SJCRH30 (cell line): ENCODE data around the gene SLC35A1. TPM values are rescaled to one million over a fixed set of nuclear protein-coding genes. Genes with fewer than 3 reads are reported as not detected.
"Not testable (repeated sequence)": the region's sequence is repeated elsewhere in the genome, so short reads cannot be mapped to it uniquely, and the experiment has no call there.

ENCODE experiments used
- DNase-seq, 2 experiments: peaks; one replicate each; pipeline ENCODE4 v3.0.0-alpha.2; 2015 to 2020
- H3K27ac ChIP-seq: fragments of 250-450 bp; sonication (Bioruptor Pico); 2 replicates; pipeline ENCODE4 v1.5.1; 2020; ENCODE audit warnings: mild to moderate bottlenecking, moderate library complexity
- H3K27me3 ChIP-seq: fragments of 250-450 bp; sonication (Bioruptor Pico); 2 replicates; pipeline ENCODE4 v1.5.1; 2020; ENCODE audit warnings: mild to moderate bottlenecking, moderate library complexity
- H3K36me3 ChIP-seq: fragments of 250-450 bp; sonication (Bioruptor Pico); 2 replicates; pipeline ENCODE4 v1.5.1; 2020; ENCODE audit warnings: mild to moderate bottlenecking, moderate library complexity
- H3K4me1 ChIP-seq: fragments of 250-450 bp; sonication (Bioruptor Pico); 2 replicates; pipeline ENCODE4 v1.5.1; 2020; ENCODE audit warnings: mild to moderate bottlenecking, moderate library complexity
- H3K4me3 ChIP-seq: fragments of 250-450 bp; sonication (Bioruptor Pico); 2 replicates; pipeline ENCODE4 v1.5.1; 2020; ENCODE audit warnings: mild to moderate bottlenecking, moderate library complexity
- H3K9me3 ChIP-seq: fragments of 250-450 bp; sonication (Bioruptor Pico); replicated peaks from 2 replicates; pipeline ENCODE4 v1.5.1; 2020; ENCODE audit warnings: mild to moderate bottlenecking, moderate library complexity
- total RNA-seq: library from RNA; depleted of rRNA; stranded (reverse); fragments of >200 nt; shearing (Covaris generic); gene quantifications from 2 replicates; pipeline ENCODE4 v1.2.3, GENCODE V29; 2014; rRNA removed

Gene SLC35A1
- total RNA-seq, result 16.5 and 18.4 TPM in 2 replicates

DNA sequence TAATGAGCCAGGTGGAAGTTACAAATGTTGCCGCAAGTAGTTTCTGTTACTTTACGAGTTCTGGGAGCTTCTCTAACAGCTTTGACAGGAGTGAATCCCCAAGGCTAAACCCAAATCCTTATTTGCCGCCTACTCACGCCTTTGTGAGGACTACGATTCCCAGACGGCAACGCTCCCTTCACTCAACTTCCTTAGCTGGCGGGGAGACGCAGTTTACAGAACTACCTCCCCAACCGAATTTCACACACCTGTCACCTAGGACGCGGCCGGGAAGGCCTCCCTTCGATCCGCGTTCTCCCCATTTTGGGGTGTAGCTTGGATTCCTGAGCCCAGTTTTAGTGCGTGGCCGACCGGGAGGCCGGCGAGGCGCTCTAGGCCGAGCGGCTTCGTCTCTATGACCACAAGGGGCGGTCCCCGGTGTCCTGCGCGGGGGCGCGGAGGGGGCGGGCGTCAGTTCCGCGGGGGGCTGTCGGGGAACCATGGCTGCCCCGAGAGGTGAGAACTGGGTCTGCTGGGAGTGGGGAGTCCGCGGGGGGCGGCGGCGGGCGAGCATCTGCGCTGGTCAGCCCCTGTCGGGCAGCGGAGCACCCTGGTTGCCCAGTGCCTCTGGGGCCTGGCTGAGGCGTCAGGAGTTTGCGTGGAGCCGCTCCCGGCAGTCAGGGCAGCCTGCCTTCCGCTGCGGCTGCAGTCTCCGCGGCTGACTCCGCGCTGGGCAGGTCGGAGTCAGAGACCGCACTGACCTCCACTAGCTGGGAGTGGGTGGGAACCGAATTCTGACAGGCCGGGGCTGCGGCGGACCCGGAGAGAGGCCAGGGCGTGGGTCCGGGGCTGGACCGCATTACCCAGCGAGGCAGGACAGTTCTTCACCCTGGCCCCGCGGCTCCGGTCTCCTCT lies at the start of gene SLC35A1:
Gene SLC35A1 (plus strand): TSS at position 450 of the 894 bp plus-strand sequence. CDS start 30 bp downstream, at position 480.
- H3K4me3 ChIP-seq, result peak within 1 kb of the TSS; percentile 93
- DNase-seq, result peak; percentile 81 to 85
- H3K36me3 ChIP-seq, result no peaks in the 10 kb centered on the region
- H3K27me3 ChIP-seq, result no peaks in the 10 kb centered on the region
- peaks cover 5% of the 10 kb centered on the region; the same call in 1 of the 2 replicates for H3K4me1 ChIP-seq
- H3K27ac ChIP-seq, result peak within 1 kb of the TSS; percentile 77
- H3K9me3 ChIP-seq, result no peaks in the 10 kb centered on the region

- Histone ChIP-seq H3K36me3 (no peaks in the 10 kb centered on the region), H3K27ac (no peak overlapping the region), H3K4me3 (no peak overlapping the region), H3K27me3 (no peaks in the 10 kb centered on the region), H3K9me3 (no peaks in the 10 kb centered on the region), H3K4me1 (no peaks in the 10 kb centered on the region)
- DNase-seq, result no peak
Observed at GRCh38 chr6:87426789-87427188, 46.0 kb upstream of the SLC35A1 start.

DNA sequence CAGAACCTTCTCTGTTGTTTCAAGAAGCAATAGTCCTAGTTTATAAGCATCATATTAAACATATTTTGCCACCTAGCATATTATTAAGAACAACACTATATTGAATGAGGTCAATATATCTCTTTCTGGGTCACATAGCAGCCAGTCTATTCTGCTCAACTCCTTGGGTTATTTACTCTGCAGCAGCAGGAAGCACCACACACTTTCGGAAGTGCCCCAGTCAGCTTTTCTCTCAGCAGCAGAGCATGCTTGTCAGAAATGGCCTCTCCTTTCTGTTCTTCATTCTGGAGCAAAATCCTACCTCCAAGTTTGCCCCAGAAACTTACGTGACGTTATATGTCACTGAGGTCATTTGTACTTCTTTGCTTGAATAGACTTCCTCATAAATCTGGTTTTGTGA lies 42.3 kb upstream of the SLC35A1 start:
- H3K36me3 ChIP-seq, result no peaks in the 10 kb centered on the region
- no peak overlapping the region for H3K27ac ChIP-seq
- 0 out of 2 replicates have a peak, but pooled peaks cover 4% of the 10 kb centered on the region for H3K27me3 ChIP-seq
- no peaks in the 10 kb centered on the region for H3K4me1 ChIP-seq
- DNase-seq, result no peak
- H3K9me3 ChIP-seq, result no peaks in the 10 kb centered on the region
- H3K4me3 ChIP-seq, result no peak overlapping the region

GRCh38 chr6:87431263-87431662 lies 41.5 kb upstream of the SLC35A1 start:
- Histone ChIP-seq H3K4me3 (no peak overlapping the region), H3K27ac (no peak overlapping the region), H3K36me3 (no peaks in the 10 kb centered on the region), H3K9me3 (no peaks in the 10 kb centered on the region), H3K27me3 (0 out of 2 replicates have a peak, but pooled peaks cover 4% of the 10 kb centered on the region), H3K4me1 (no peaks in the 10 kb centered on the region)
- no peak for DNase-seq

- Histone ChIP-seq H3K9me3 (no peaks in the 10 kb centered on the region; the same call in 1 of the 2 replicates), H3K27ac (no peak overlapping the region), H3K4me3 (no peak overlapping the region), H3K27me3 (0 out of 2 replicates have a peak, but pooled peaks cover 4% of the 10 kb centered on the region), H3K4me1 (no peaks in the 10 kb centered on the region), H3K36me3 (no peaks in the 10 kb centered on the region)
- DNase-seq, result peak; percentile 72 to 88
Observed at GRCh38 chr6:87436435-87436834, 36.3 kb upstream of the SLC35A1 start.

GRCh38 chr6:87441711-87442110 lies 31.1 kb upstream of the SLC35A1 start:
- no peak for DNase-seq
- Histone ChIP-seq H3K27me3 (no peaks in the 10 kb centered on the region), H3K27ac (no peak overlapping the region), H3K36me3 (no peaks in the 10 kb centered on the region), H3K9me3 (no peaks in the 10 kb centered on the region; the same call in 1 of the 2 replicates), H3K4me3 (no peak overlapping the region), H3K4me1 (peaks cover 6% of the 10 kb centered on the region)

GRCh38 chr6:87444362-87444761 lies 28.4 kb upstream of the SLC35A1 start:
- no peaks in the 10 kb centered on the region for H3K36me3 ChIP-seq
- no peak overlapping the region for H3K4me3 ChIP-seq
- H3K9me3 ChIP-seq, result no peaks in the 10 kb centered on the region; the same call in 1 of the 2 replicates
- no peaks in the 10 kb centered on the region for H3K27me3 ChIP-seq
- DNase-seq, result peak in 1 of 2 experiments; percentile 16
- peak overlapping the region; percentile 9; the same call in 1 of the 2 replicates for H3K27ac ChIP-seq
- H3K4me1 ChIP-seq, result peaks cover 6% of the 10 kb centered on the region

GRCh38 chr6:87465051-87465450 lies 7.7 kb upstream of the SLC35A1 start:
- no peak for DNase-seq
- H3K4me3 ChIP-seq, result no peak overlapping the region
- H3K4me1 ChIP-seq, result no peaks in the 10 kb centered on the region
- H3K27ac ChIP-seq, result no peak overlapping the region
- H3K36me3 ChIP-seq, result no peaks in the 10 kb centered on the region
- H3K27me3 ChIP-seq, result no peaks in the 10 kb centered on the region
- no peaks in the 10 kb centered on the region for H3K9me3 ChIP-seq

GRCh38 chr6:87473419-87473903 lies 687 bp downstream of the SLC35A1 start:
- Histone ChIP-seq H3K36me3 (no peaks in the 10 kb centered on the region), H3K4me3 (peak overlapping the region; percentile 93), H3K27ac (peak overlapping the region; percentile 77; the same call in 1 of the 2 replicates), H3K4me1 (peaks cover 5% of the 10 kb centered on the region; the same call in 1 of the 2 replicates), H3K9me3 (no peaks in the 10 kb centered on the region), H3K27me3 (no peaks in the 10 kb centered on the region)
- peak; percentile 5 to 74 for DNase-seq

DNA sequence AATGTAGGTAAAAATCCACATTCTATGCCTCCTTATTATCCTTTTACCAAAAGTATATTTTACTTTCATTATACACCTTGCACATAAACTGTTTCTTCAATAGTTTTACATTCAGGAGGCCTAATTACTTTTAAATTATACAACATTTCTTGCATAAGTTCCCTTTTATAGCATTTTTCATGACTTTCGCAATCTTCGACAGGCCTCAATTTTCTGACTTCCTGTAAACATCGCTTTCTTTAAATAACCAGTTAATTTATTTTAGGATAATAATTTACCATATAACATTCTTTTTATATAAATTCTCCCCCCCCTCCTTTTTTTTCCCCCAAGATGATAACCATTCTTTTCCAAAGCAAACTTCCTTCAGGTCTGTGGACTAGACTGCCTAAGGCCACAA lies 9.2 kb downstream of the SLC35A1 start:
- DNase-seq, result no peak
- H3K27ac ChIP-seq, result no peak overlapping the region
- no peaks in the 10 kb centered on the region for H3K36me3 ChIP-seq
- no peaks in the 10 kb centered on the region for H3K27me3 ChIP-seq
- no peak overlapping the region for H3K4me3 ChIP-seq
- no peaks in the 10 kb centered on the region for H3K4me1 ChIP-seq
- no peaks in the 10 kb centered on the region for H3K9me3 ChIP-seq

- Histone ChIP-seq H3K36me3 (no peaks in the 10 kb centered on the region), H3K4me1 (no peaks in the 10 kb centered on the region), H3K27me3 (no peaks in the 10 kb centered on the region), H3K4me3 (no peak overlapping the region), H3K9me3 (no peaks in the 10 kb centered on the region), H3K27ac (no peak overlapping the region)
- DNase-seq, result no peak
Observed at GRCh38 chr6:87482366-87482765, 9.6 kb downstream of the SLC35A1 start.

DNA sequence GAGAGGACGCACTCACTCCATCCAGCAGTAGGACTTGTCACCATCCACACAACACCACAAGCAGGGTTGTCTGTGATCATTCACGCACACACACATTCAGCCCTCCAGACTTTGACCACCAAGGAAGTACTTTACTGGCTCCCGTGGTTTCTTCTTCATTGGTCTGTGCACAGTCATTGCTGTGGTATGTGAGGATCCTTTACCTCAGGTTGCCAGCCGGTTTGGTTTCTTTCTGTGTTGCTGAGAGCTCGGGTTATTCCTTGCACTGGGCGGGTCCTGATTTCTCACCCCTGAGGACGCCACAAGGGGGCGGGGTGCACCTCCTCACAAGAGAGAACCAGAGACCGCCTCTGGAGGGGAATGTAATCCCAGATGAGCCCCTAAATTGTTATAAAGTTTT lies 11.2 kb downstream of the SLC35A1 start:
- Histone ChIP-seq H3K4me1 (no peaks in the 10 kb centered on the region), H3K9me3 (no peaks in the 10 kb centered on the region), H3K4me3 (no peak overlapping the region), H3K27ac (no peak overlapping the region), H3K27me3 (no peaks in the 10 kb centered on the region), H3K36me3 (no peaks in the 10 kb centered on the region)
- peak; percentile 36 to 38 for DNase-seq

DNA sequence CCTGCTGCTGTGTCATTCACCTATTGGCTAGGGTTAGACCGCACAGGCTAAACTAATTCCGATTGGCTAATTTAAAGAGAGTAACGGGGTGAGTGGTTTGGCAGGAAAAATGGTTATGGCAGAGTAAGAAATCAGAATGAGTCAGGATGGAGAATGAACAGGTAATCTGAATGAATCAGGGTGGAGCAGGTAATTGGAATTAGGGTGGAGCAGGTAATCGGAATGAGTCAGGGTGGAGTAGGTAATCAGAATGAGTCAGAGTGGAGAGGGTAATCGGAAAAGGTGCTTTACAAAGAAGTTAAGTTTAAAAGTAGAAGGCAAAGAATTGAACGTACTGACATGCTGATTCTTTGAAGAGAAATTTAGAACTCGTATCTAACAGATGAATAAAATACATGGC lies 11.7 kb downstream of the SLC35A1 start:
- Histone ChIP-seq H3K36me3 (no peaks in the 10 kb centered on the region), H3K27ac (no peak overlapping the region), H3K4me3 (no peak overlapping the region), H3K27me3 (no peaks in the 10 kb centered on the region), H3K4me1 (no peaks in the 10 kb centered on the region), H3K9me3 (no peaks in the 10 kb centered on the region)
- DNase-seq, result no peak

DNA sequence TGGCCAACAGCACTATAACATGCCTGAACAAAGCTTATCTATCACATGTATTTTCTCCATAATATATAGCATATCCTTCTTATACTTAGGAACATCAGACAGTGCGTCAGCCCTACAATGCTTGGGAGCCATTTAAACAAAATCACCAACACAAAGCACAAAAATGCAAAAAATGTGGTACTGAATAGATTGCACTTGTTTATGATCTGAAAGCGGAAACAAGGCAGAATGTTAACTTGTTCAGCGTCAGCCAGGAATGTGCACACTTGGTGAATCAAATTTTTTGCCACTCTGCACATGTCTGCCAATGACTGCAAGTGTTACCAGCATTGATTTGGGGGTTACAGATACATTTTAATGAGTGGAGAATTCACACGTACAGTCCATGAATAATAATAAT lies 14.8 kb downstream of the SLC35A1 start:
- DNase-seq, result no peak
- no peak overlapping the region for H3K27ac ChIP-seq

GRCh38 chr6:87489326-87489725 lies 16.6 kb downstream of the SLC35A1 start:
- H3K9me3 ChIP-seq, H3K4me3 ChIP-seq, H3K4me1 ChIP-seq, H3K27me3 ChIP-seq, DNase-seq, H3K27ac ChIP-seq: not testable (repeated sequence)
- peaks cover 10% of the 10 kb centered on the region; the same call in 1 of the 2 replicates for H3K36me3 ChIP-seq

More for the DNA sequence above, 14.8 kb downstream of the SLC35A1 start:
- Histone ChIP-seq H3K27me3 (no peaks in the 10 kb centered on the region), H3K4me3 (no peak overlapping the region), H3K36me3 (no peaks in the 10 kb centered on the region), H3K9me3 (no peaks in the 10 kb centered on the region), H3K4me1 (no peaks in the 10 kb centered on the region)
